A549 (cell line): ENCODE measurements around the gene NEK9. TPM values are rescaled to one million over a fixed set of nuclear protein-coding genes. Genes with fewer than 3 reads are reported as not detected.

ENCODE experiments used
- ATAC-seq, 2 experiments: fragments of 200-7000 bp in 1 of 2; fragments of >200 bp in 1 of 2; cut with Nextera tagmentation in 1 of 2; cut with Tn5 transposase in 1 of 2; 3 replicates each; pipeline versions ENCODE4 v1.8.0 to v1.9.1; 2018 to 2020; ENCODE audit warnings: mild to moderate bottlenecking in 1 of 2, moderate library complexity in 1 of 2
- CTCF ChIA-PET: fragments of 300-600 bp; sonication (Branson Sonifier 250); formaldehyde crosslinking; extraction: SDS; loops from one replicate; lab custom pipeline; 2021; ENCODE audit warnings: antibody characterized with exemption, inconsistent platforms; lab: Yijun Ruan, JAX
- POLR2A ChIA-PET: fragments of 350-600 bp; formaldehyde crosslinking; extraction: SDS; loops from one replicate; lab custom pipeline; 2021; ENCODE audit warnings: antibody characterized with exemption, inconsistent platforms; lab: Yijun Ruan, JAX
- DNase-seq, 2 experiments: peaks; one replicate each; pipeline versions ENCODE4 v3.0.0 to v3.0.0-alpha.2; 2011 to 2016; ENCODE audit warnings: low read depth in 1 of 2, low spot score in 1 of 2
- FAIRE-seq: peaks from 2 replicates; lab custom pipeline; 2011; peaks lifted over from hg19 to GRCh38; lab: Jason Lieb, UNC
- H3K27ac ChIP-seq, 2 experiments: fragments of >200 bp; sonication (Bioruptor Twin); formaldehyde crosslinking; 3 replicates each; pipeline ENCODE4 v1.5.1; 2016 to 2017
- H3K4me1 ChIP-seq: fragments of >200 bp; sonication (Bioruptor Twin); formaldehyde crosslinking; 3 replicates; pipeline ENCODE4 v1.6.1; 2016
- H3K4me2 ChIP-seq: fragments of >200 bp; sonication (Bioruptor Twin); formaldehyde crosslinking; 3 replicates; pipeline ENCODE4 v1.6.1; 2016
- H3K4me3 ChIP-seq: fragments of >200 bp; sonication (Bioruptor Twin); formaldehyde crosslinking; 3 replicates; pipeline ENCODE4 v1.5.1; 2016
- H3K9me3 ChIP-seq: fragments of >200 bp; sonication (Bioruptor Twin); formaldehyde crosslinking; 3 replicates; pipeline ENCODE4 v1.6.1; 2016
- CBX8 ChIP-seq: fragments of 200-600 bp; sonication (generic); IDR thresholded peaks from 2 replicates; pipeline ENCODE4 v1.6.1; 2016
- CHD2 ChIP-seq: fragments of 150-350 bp; IDR thresholded peaks from 2 replicates; pipeline ENCODE4 v1.6.1; 2014; ENCODE audit warnings: low read length; ENCODE audit not compliant: partially characterized antibody
- EHF ChIP-seq: fragments of 250-450 bp; sonication (Bioruptor Pico); IDR thresholded peaks from 2 replicates; pipeline ENCODE4 v1.5.0; 2020; ENCODE audit warnings: mild to moderate bottlenecking
- EHMT2 ChIP-seq: fragments of 200-600 bp; sonication (generic); IDR thresholded peaks from 2 replicates; pipeline ENCODE4 v1.6.1; 2016; ENCODE audit warnings: antibody characterized with exemption, low read depth, mild to moderate bottlenecking, moderate library complexity
- HEYL ChIP-seq: fragments of 250-450 bp; sonication (Bioruptor Pico); IDR thresholded peaks from 2 replicates; pipeline ENCODE4 v1.8.0; 2021; ENCODE audit warnings: mild to moderate bottlenecking, moderate library complexity
- HOXB13 ChIP-seq: fragments of 250-450 bp; sonication (Bioruptor Pico); IDR thresholded peaks from 2 replicates; pipeline ENCODE4 v1.5.0; 2020; ENCODE audit warnings: low read depth, mild to moderate bottlenecking, moderate library complexity
- JUNB ChIP-seq: fragments of >200 bp; sonication (Bioruptor Twin); formaldehyde crosslinking; IDR thresholded peaks from 2 replicates; pipeline ENCODE4 v1.6.1; 2016
- KDM1A ChIP-seq: fragments of 200-600 bp; sonication (generic); IDR thresholded peaks from 2 replicates; pipeline ENCODE4 v1.6.1; 2016; ENCODE audit warnings: low read depth, mild to moderate bottlenecking
- KDM5A ChIP-seq: fragments of 200-600 bp; sonication (generic); IDR thresholded peaks from 2 replicates; pipeline ENCODE4 v1.6.1; 2016; ENCODE audit warnings: antibody characterized with exemption, mild to moderate bottlenecking
- MYC ChIP-seq: IDR thresholded peaks from 2 replicates; pipeline ENCODE4 v1.6.1; 2012; ENCODE audit warnings: mild to moderate bottlenecking, inconsistent platforms, low read length, improper control_type of control experiment, borderline replicate concordance
- POLR2A ChIP-seq: IDR thresholded peaks from 2 replicates; pipeline ENCODE4 v1.6.1; 2012; ENCODE audit warnings: mild to moderate bottlenecking, low read length
- POLR2AphosphoS2 ChIP-seq: conservative IDR thresholded peaks from 2 replicates; pipeline ENCODE4 v1.6.1; 2012; ENCODE audit warnings: low read length, improper control_type of control experiment, inconsistent platforms
- RAD21 ChIP-seq, 2 experiments: fragments of >200 bp in 1 of 2; sonication (Bioruptor Twin) in 1 of 2; formaldehyde crosslinking in 1 of 2; IDR thresholded peaks in 1 of 2; conservative IDR thresholded peaks in 1 of 2; 2 replicates in 1 of 2; 3 replicates in 1 of 2; pipeline ENCODE4 v1.6.1; 2012 to 2018; ENCODE audit warnings: inconsistent platforms in 1 of 2
- RNF2 ChIP-seq: fragments of 200-600 bp; sonication (generic); IDR thresholded peaks from 2 replicates; pipeline ENCODE4 v1.6.1; 2016; ENCODE audit warnings: low read depth, mild to moderate bottlenecking, antibody characterized with exemption, moderate library complexity, borderline replicate concordance
- ZC3H11A ChIP-seq: fragments of 450-650 bp; IDR thresholded peaks from 2 replicates; pipeline ENCODE4 v1.6.1; 2014; ENCODE audit warnings: antibody characterized with exemption, mild to moderate bottlenecking
- ZFP36 ChIP-seq: fragments of 450-650 bp; IDR thresholded peaks from 2 replicates; pipeline ENCODE4 v1.6.1; 2014; ENCODE audit warnings: borderline replicate concordance; ENCODE audit not compliant: partially characterized antibody
- ZNF302 ChIP-seq: fragments of 250-450 bp; sonication (Bioruptor Pico); IDR thresholded peaks from 2 replicates; pipeline ENCODE4 v1.9.0; 2021; ENCODE audit warnings: inconsistent platforms, mild to moderate bottlenecking, moderate library complexity
- WGBS: methylation state at CpG from one replicate; pipeline ENCODE4 v1.1.6; 2017; ENCODE audit errors: missing lambda C conversion rate; 5-methylcytosine and 5-hydroxymethylcytosine counted together
- polyA plus RNA-seq, 4 experiments: library from polyadenylated mRNA; depleted of rRNA in 3 of 4; stranded (reverse); fragments of >200 nt; fragmentation: RNase III in 1 of 4; extraction: RNeasy Plus Mini Kit Qiagen cat#74134 plus additional on column Dnase treatment in 1 of 4; gene quantifications; 2 replicates in 3 of 4; 3 replicates in 1 of 4; pipeline ENCODE4 v1.2.3, GENCODE V29; 2011 to 2017
- TF ChIP-seq, protein P1 (sequence below): fragments of >200 bp; sonication (Bioruptor Twin); formaldehyde crosslinking; IDR thresholded peaks from 3 replicates; pipeline ENCODE4 v1.6.1; 2016
- TF ChIP-seq, protein P2 (sequence below): IDR thresholded peaks from 2 replicates; pipeline ENCODE4 v1.6.1; 2012
- TF ChIP-seq, protein P3 (sequence below): fragments of 250-450 bp; sonication (Bioruptor Pico); IDR thresholded peaks from 2 replicates; pipeline ENCODE4 v1.5.0; 2020; ENCODE audit warnings: low read depth, mild to moderate bottlenecking, moderate library complexity

Gene NEK9
- polyA plus RNA-seq, 2 of the 4 experiments (the other 2 are of a cell fraction), result 49.4 to 75.9 TPM

DNA sequence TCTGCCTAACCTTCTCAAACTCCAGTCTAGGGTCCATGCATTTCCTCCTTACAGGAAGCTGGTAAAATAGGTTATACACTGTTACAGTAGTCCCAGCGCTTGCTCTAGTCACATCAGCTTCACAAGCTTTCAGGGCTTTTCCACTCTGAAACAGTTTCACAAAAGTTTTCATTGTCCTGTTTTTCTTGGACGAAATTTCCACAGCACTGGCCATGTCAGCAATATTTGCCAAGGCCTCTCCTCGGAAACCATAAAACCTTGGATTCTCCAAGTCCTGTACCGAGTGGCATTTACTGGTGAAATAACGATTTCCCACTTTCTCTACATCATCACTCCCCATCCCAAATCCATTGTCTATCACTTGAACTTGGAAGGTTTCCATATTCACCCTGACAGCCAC lies 77.7 kb downstream of the NEK9 start:
- TF ChIP-seq CBX8 (no peak), POLR2A (no peak), ZC3H11A (no peak), MYC (no peak), JUNB (no peak), KDM5A (no peak)
- TF ChIP-seq, protein P1, sequence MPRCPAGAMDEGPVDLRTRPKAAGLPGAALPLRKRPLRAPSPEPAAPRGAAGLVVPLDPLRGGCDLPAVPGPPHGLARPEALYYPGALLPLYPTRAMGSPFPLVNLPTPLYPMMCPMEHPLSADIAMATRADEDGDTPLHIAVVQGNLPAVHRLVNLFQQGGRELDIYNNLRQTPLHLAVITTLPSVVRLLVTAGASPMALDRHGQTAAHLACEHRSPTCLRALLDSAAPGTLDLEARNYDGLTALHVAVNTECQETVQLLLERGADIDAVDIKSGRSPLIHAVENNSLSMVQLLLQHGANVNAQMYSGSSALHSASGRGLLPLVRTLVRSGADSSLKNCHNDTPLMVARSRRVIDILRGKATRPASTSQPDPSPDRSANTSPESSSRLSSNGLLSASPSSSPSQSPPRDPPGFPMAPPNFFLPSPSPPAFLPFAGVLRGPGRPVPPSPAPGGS, result no peak
- TF ChIP-seq, protein P2, sequence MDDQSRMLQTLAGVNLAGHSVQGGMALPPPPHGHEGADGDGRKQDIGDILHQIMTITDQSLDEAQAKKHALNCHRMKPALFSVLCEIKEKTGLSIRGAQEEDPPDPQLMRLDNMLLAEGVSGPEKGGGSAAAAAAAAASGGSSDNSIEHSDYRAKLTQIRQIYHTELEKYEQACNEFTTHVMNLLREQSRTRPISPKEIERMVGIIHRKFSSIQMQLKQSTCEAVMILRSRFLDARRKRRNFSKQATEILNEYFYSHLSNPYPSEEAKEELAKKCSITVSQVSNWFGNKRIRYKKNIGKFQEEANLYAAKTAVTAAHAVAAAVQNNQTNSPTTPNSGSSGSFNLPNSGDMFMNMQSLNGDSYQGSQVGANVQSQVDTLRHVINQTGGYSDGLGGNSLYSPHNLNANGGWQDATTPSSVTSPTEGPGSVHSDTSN, result no peak
- 94% methylated on average over 5 of the region's 5 CpGs for WGBS
- Histone ChIP-seq H3K9me3 (no peaks in the 10 kb centered on the region), H3K4me2 (no peak overlapping the region), H3K27ac (no peak overlapping the region), H3K4me1 (peaks cover 22% of the 10 kb centered on the region), H3K4me3 (no peak overlapping the region)
- ATAC-seq (no peak), FAIRE-seq (no peak), DNase-seq (no peak)
- ChIA-PET CTCF (interaction anchor here (0.6 to 1.8 kb wide), 9 partner anchors 9 to 188 kb away, joined by 3 to 7 read pairs (median 4); no protein-coding TSS in a partner anchor), POLR2A (interaction anchor here (0.8 kb wide), 1 partner anchor 20 kb away, joined by 3 read pairs; the partner anchor contains the start of gene ZC2HC1C)

DNA sequence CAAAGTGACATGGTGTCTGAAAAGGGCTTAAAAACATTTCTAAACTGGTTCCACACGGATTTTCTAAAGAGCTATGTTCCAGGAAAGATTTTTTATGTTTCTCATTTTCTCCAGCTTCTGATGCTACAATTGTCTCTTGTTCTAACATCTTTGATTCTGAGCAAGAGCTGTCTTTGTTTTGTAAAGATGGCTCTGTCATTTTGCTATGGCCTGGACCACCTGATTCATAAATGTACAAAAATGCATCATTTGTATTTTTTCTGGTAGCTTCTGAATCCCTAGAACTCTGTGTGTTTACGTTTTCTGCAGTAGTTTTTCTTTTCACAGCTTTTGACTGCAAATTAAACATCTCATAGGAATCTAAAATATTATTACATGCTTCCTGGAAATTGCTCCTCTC lies 78.7 kb downstream of the NEK9 start:
- FAIRE-seq (no peak), DNase-seq (no peak)
- H3K4me1 ChIP-seq, result peaks cover 29% of the 10 kb centered on the region
- H3K4me3 ChIP-seq, result no peak overlapping the region
- POLR2A ChIA-PET, result interaction anchor here (0.5 kb wide), 1 partner anchor 20 kb away, joined by 3 read pairs; no protein-coding TSS in a partner anchor
- H3K27ac ChIP-seq, result no peak overlapping the region
- WGBS, result 97% methylated on average over 2 of the region's 2 CpGs
- TF ChIP-seq POLR2AphosphoS2, result no peak
- no peak for TF ChIP-seq CHD2
- no peak for TF ChIP-seq ZFP36
- TF ChIP-seq RNF2, result no peak
- TF ChIP-seq, protein P2, result no peak
- no peak for TF ChIP-seq KDM5A
- TF ChIP-seq, protein P3, sequence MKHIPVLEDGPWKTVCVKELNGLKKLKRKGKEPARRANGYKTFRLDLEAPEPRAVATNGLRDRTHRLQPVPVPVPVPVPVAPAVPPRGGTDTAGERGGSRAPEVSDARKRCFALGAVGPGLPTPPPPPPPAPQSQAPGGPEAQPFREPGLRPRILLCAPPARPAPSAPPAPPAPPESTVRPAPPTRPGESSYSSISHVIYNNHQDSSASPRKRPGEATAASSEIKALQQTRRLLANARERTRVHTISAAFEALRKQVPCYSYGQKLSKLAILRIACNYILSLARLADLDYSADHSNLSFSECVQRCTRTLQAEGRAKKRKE, result no peak
- no peak for TF ChIP-seq RAD21 (conservative IDR thresholded peaks at IDR 0.05 in 1 of 2, IDR thresholded peaks at IDR 0.05 in 1 of 2)
- no peak for TF ChIP-seq EHF (CRISPR knock-in tag)
- no peak for TF ChIP-seq POLR2A
- no peak for TF ChIP-seq KDM1A
- no peak for TF ChIP-seq ZNF302 (CRISPR knock-in tag)
- no peak for TF ChIP-seq JUNB
- no peak for TF ChIP-seq HEYL (CRISPR knock-in tag)
- TF ChIP-seq, all 56 proteins: peak for 0
- H3K4me2 ChIP-seq, result no peak overlapping the region
- H3K9me3 ChIP-seq, result no peaks in the 10 kb centered on the region
- ATAC-seq, result no peak
- CTCF ChIA-PET, result interaction anchor here (0.6 to 1.8 kb wide), 4 partner anchors 24 to 102 kb away, joined by 4 to 7 read pairs (median 5); no protein-coding TSS in a partner anchor

DNA sequence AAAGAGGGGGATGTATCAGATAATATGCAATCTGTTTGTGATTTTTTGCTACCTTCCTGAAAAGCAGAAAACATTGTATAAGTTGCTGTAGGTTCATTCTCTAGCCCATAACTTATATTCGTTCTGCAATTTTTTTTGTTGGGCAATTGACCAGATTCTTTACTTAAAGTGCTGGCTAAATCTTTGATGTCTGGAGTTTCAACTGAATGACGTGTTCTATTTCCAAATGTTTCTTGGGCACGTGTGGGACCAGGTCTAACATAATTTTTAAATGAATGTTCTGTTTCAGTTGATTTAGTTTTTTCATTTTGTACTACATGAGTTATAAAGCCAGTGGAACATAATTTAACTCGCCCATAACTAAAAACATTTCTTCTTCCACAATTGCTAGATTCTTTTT lies 79.3 kb downstream of the NEK9 start:
- 90% methylated on average over 4 of the region's 4 CpGs for WGBS
- H3K4me1 ChIP-seq, result peaks cover 35% of the 10 kb centered on the region
- ChIA-PET CTCF (interaction anchor here (1.4 to 1.7 kb wide), 3 partner anchors 11 to 102 kb away, joined by 3 to 6 read pairs (median 6); no protein-coding TSS in a partner anchor), POLR2A (no interaction called here)
- no peak overlapping the region for H3K27ac ChIP-seq
- ATAC-seq (no peak), FAIRE-seq (no peak), DNase-seq (no peak)
- H3K4me3 ChIP-seq, result no peak overlapping the region
- no peaks in the 10 kb centered on the region for H3K9me3 ChIP-seq
- no peak for TF ChIP-seq HOXB13 (CRISPR knock-in tag)
- TF ChIP-seq EHMT2, result no peak
- H3K4me2 ChIP-seq, result no peak overlapping the region; the same call in 2 of the 3 replicates
